Measurements from ENCODE around the gene CEP350.

- TF ChIP-seq, protein P1, sequence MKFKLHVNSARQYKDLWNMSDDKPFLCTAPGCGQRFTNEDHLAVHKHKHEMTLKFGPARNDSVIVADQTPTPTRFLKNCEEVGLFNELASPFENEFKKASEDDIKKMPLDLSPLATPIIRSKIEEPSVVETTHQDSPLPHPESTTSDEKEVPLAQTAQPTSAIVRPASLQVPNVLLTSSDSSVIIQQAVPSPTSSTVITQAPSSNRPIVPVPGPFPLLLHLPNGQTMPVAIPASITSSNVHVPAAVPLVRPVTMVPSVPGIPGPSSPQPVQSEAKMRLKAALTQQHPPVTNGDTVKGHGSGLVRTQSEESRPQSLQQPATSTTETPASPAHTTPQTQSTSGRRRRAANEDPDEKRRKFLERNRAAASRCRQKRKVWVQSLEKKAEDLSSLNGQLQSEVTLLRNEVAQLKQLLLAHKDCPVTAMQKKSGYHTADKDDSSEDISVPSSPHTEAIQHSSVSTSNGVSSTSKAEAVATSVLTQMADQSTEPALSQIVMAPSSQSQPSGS (CRISPR knock-in tag; IDR thresholded peaks at IDR 0.05): no peak
- TF ChIP-seq ZNF24 (IDR thresholded peaks at IDR 0.05) (no peak), ZNF326 (CRISPR knock-in tag; IDR thresholded peaks at IDR 0.05; ENCODE audit: borderline replicate concordance) (no peak), SAFB2 (CRISPR knock-in tag; IDR thresholded peaks at IDR 0.05; ENCODE audit: borderline replicate concordance, low read depth) (no peak), MIXL1 (CRISPR knock-in tag; IDR thresholded peaks at IDR 0.05) (no peak)
Observed at GRCh38 chr1:179996099-179996498, 41.5 kb downstream of the CEP350 start.
